ENCODE data around the gene LIPE.

GRCh38 chr19:42411581-42412178 is 15.5 kb downstream of the LIPE start:
- no peak for TF ChIP-seq POLR2AphosphoS5 (IDR thresholded peaks at IDR 0.05; ENCODE audit: low read depth, low read length)
- TF ChIP-seq POLR2A (IDR thresholded peaks at IDR 0.05; ENCODE audit: low read depth, low read length): no peak
- TF ChIP-seq SPI1 (IDR thresholded peaks at IDR 0.05; ENCODE audit: low read depth, low read length): no peak
- TF ChIP-seq POU2F2 (IDR thresholded peaks at IDR 0.05; ENCODE audit: low read depth, low read length): no peak
- TF ChIP-seq TAF1 (IDR thresholded peaks at IDR 0.05; ENCODE audit: low read depth, low read length): no peak
- no peak for TF ChIP-seq PAX5 (IDR thresholded peaks at IDR 0.05; ENCODE audit: insufficient read depth, low read length, severe bottlenecking)

All from GM12891 (cell line).